SK-N-SH (cell line): ENCODE measurements around the gene TIAM1. TPM values are rescaled to one million over a fixed set of nuclear protein-coding genes. Genes with fewer than 3 reads are reported as not detected.
A peak's percentile ranks its signal among the peaks of the same experiment; 100 is the strongest.

Source experiments
- CTCF ChIA-PET: fragments of 300-600, 350-600 bp; formaldehyde crosslinking; extraction: SDS; loops from one replicate; lab custom pipeline; 2021; lab: Yijun Ruan, JAX
- POLR2A ChIA-PET: fragments of 350-600 bp; sonication (Branson Sonifier 250); formaldehyde crosslinking; extraction: SDS; loops from one replicate; lab custom pipeline; 2020; ENCODE audit warnings: antibody characterized with exemption, inconsistent platforms; lab: Yijun Ruan, JAX
- DNase-seq: peaks from one replicate; pipeline ENCODE4 v3.0.0; 2012
- H2AFZ ChIP-seq: fragments of 200-600 bp; sonication (generic); 2 replicates; pipeline ENCODE4 v1.8.1; 2016; ENCODE audit warnings: antibody characterized with exemption, mild to moderate bottlenecking, low read depth
- H3F3A ChIP-seq: fragments of 200-600 bp; sonication (generic); replicated peaks from 2 replicates; pipeline ENCODE3; 2016; ENCODE audit warnings: antibody characterized with exemption, mild to moderate bottlenecking; ENCODE audit not compliant: insufficient read depth
- H3K27ac ChIP-seq, 2 experiments: fragments of 200-500 bp in 1 of 2; fragments of 200-600 bp in 1 of 2; sonication (Bioruptor generic) in 1 of 2; sonication (generic), shearing (Covaris generic) in 1 of 2; 2 replicates each; pipeline versions ENCODE4 v1.5.1 to v1.6.1; 2014 to 2016; ENCODE audit warnings: low read depth in 2 of 2, inconsistent platforms in 1 of 2, low read length in 1 of 2, mild to moderate bottlenecking in 1 of 2, mixed read lengths in 1 of 2
- H3K27me3 ChIP-seq: fragments of 200-600 bp; sonication (generic), shearing (Covaris generic); 2 replicates; pipeline ENCODE4 v1.6.1; 2016; ENCODE audit warnings: mixed run types; ENCODE audit not compliant: insufficient read depth
- H3K36me3 ChIP-seq, 2 experiments: fragments of 200-500 bp in 1 of 2; fragments of 200-600 bp in 1 of 2; sonication (Bioruptor generic) in 1 of 2; sonication (generic) in 1 of 2; replicated peaks in 1 of 2; 2 replicates each; pipeline versions ENCODE3 to v1.5.1; 2014 to 2016; ENCODE audit warnings: low read length in 1 of 2, mild to moderate bottlenecking in 1 of 2; ENCODE audit not compliant: insufficient read depth in 2 of 2, control insufficient read depth in 1 of 2
- H3K4me1 ChIP-seq, 2 experiments: fragments of 200-500 bp in 1 of 2; fragments of 200-600 bp in 1 of 2; sonication (Bioruptor generic) in 1 of 2; sonication (generic), shearing (Covaris generic) in 1 of 2; 2 replicates each; pipeline versions ENCODE4 v1.5.1 to v1.6.1; 2014 to 2016; ENCODE audit warnings: low read depth in 1 of 2, low read length in 1 of 2, mixed run types in 1 of 2; ENCODE audit not compliant: insufficient read depth in 2 of 2, control insufficient read depth in 1 of 2
- H3K4me2 ChIP-seq: fragments of 200-600 bp; sonication (generic), shearing (Covaris generic); 2 replicates; pipeline ENCODE4 v1.6.1; 2017; ENCODE audit warnings: mixed run types
- H3K4me3 ChIP-seq, 2 experiments: fragments of 200-500 bp in 1 of 2; fragments of 200-600 bp in 1 of 2; sonication (Bioruptor generic) in 1 of 2; sonication (generic), shearing (Covaris generic) in 1 of 2; 2 replicates each; pipeline versions ENCODE4 v1.5.1 to v1.8.1; 2014 to 2016; ENCODE audit warnings: low read depth in 2 of 2, inconsistent platforms in 1 of 2, low read length in 1 of 2, mild to moderate bottlenecking in 1 of 2, mixed read lengths in 1 of 2, moderate library complexity in 1 of 2
- H3K79me2 ChIP-seq: fragments of 200-600 bp; sonication (generic); 2 replicates; pipeline ENCODE4 v1.8.1; 2017; ENCODE audit warnings: mild to moderate bottlenecking; ENCODE audit not compliant: insufficient read depth
- H3K9ac ChIP-seq: fragments of 200-600 bp; sonication (generic); 2 replicates; pipeline ENCODE4 v1.6.1; 2017; ENCODE audit warnings: mixed run types
- H3K9me2 ChIP-seq: fragments of 200-600 bp; sonication (generic); 2 replicates; pipeline ENCODE4 v1.6.1; 2017; ENCODE audit warnings: mixed run types
- H3K9me3 ChIP-seq: fragments of 200-600 bp; sonication (generic); 2 replicates; pipeline ENCODE4 v1.6.1; 2017; ENCODE audit warnings: mixed run types, mild to moderate bottlenecking, moderate library complexity
- H4K20me1 ChIP-seq: fragments of 200-600 bp; sonication (generic); 2 replicates; pipeline ENCODE4 v1.6.1; 2017; ENCODE audit warnings: mild to moderate bottlenecking, mixed run types; ENCODE audit not compliant: insufficient read depth
- ELF1 ChIP-seq: IDR thresholded peaks from 2 replicates; pipeline ENCODE4 v1.4.0; 2012
- EP300 ChIP-seq, 2 experiments: IDR thresholded peaks; 2 replicates each; pipeline versions ENCODE4 v1.4.0 to v1.6.1; 2012; ENCODE audit warnings: borderline replicate concordance in 1 of 2, low read depth in 1 of 2, low read length in 1 of 2
- EZH2phosphoT487 ChIP-seq: fragments of 200-600 bp; sonication (generic); IDR thresholded peaks from 2 replicates; pipeline ENCODE4 v1.6.1; 2017; ENCODE audit warnings: low read depth, mixed run types, mild to moderate bottlenecking, antibody characterized with exemption, moderate library complexity, borderline replicate concordance
- FOSL2 ChIP-seq: IDR thresholded peaks from 2 replicates; pipeline ENCODE4 v1.4.0; 2012; ENCODE audit warnings: low read depth, mild to moderate bottlenecking, moderate library complexity, borderline replicate concordance
- FOXM1 ChIP-seq: IDR thresholded peaks from 2 replicates; pipeline ENCODE4 v1.4.0; 2012; ENCODE audit warnings: low read depth, mild to moderate bottlenecking
- GABPA ChIP-seq: IDR thresholded peaks from 2 replicates; pipeline ENCODE4 v1.4.0; 2012; ENCODE audit warnings: low read depth, mild to moderate bottlenecking
- GATA2 ChIP-seq: sonication (generic); formaldehyde crosslinking; IDR thresholded peaks from 2 replicates; pipeline ENCODE4 v1.5.0; 2020; ENCODE audit warnings: mild to moderate bottlenecking, missing genetic modification reagents
- JUND ChIP-seq: IDR thresholded peaks from 2 replicates; pipeline ENCODE4 v1.4.0; 2012
- MXI1 ChIP-seq: IDR thresholded peaks from 2 replicates; pipeline ENCODE4 v1.6.1; 2012; ENCODE audit warnings: mild to moderate bottlenecking, low read depth, low read length, improper control_type of control experiment
- POLR2AphosphoS5 ChIP-seq: IDR thresholded peaks from 2 replicates; pipeline ENCODE4 v1.6.1; 2012; ENCODE audit warnings: low read depth, low read length
- RAD21 ChIP-seq: IDR thresholded peaks from 2 replicates; pipeline ENCODE4 v1.6.1; 2012; ENCODE audit warnings: mild to moderate bottlenecking, low read length
- RCOR1 ChIP-seq: fragments of 150-350 bp; IDR thresholded peaks from 2 replicates; pipeline ENCODE4 v1.6.1; 2017; ENCODE audit warnings: antibody characterized with exemption, low read length
- RFX5 ChIP-seq: IDR thresholded peaks from 2 replicates; pipeline ENCODE4 v1.6.1; 2012; ENCODE audit warnings: mild to moderate bottlenecking, improper control_type of control experiment, low read length
- RXRA ChIP-seq: IDR thresholded peaks from 2 replicates; pipeline ENCODE4 v1.4.0; 2012; ENCODE audit warnings: low read depth, mild to moderate bottlenecking, borderline replicate concordance
- SMC3 ChIP-seq: IDR thresholded peaks from 2 replicates; pipeline ENCODE4 v1.6.1; 2012; ENCODE audit warnings: low read depth, low read length, improper control_type of control experiment
- TCF12 ChIP-seq: IDR thresholded peaks from 2 replicates; pipeline ENCODE4 v1.4.0; 2012
- TEAD4 ChIP-seq: IDR thresholded peaks from 2 replicates; pipeline ENCODE4 v1.4.0; 2012; ENCODE audit warnings: mild to moderate bottlenecking, borderline replicate concordance; ENCODE audit not compliant: insufficient read depth
- YY1 ChIP-seq: IDR thresholded peaks from 2 replicates; pipeline ENCODE4 v1.4.0; 2012; ENCODE audit warnings: low read depth, mild to moderate bottlenecking
- WGBS: methylation state at CpG from one replicate; pipeline ENCODE4 v1.1.6; 2017; ENCODE audit warnings: low lambda C conversion rate; 5-methylcytosine and 5-hydroxymethylcytosine counted together
- polyA plus RNA-seq, 3 experiments: library from polyadenylated mRNA; depleted of rRNA; stranded (reverse); fragments of >200 nt; gene quantifications; 2 replicates each; pipeline ENCODE4 v1.2.3, GENCODE V29; 2012
- TF ChIP-seq, protein P1 (sequence below): fragments of 200-600 bp; sonication (generic); IDR thresholded peaks from 2 replicates; pipeline ENCODE4 v1.6.1; 2017; ENCODE audit warnings: antibody characterized with exemption, mild to moderate bottlenecking, moderate library complexity
- TF ChIP-seq, protein P2 (sequence below): fragments of 150-350 bp; IDR thresholded peaks from 2 replicates; pipeline ENCODE4 v1.6.1; 2016; ENCODE audit warnings: mild to moderate bottlenecking, low read depth, low read length
- TF ChIP-seq, protein P3 (sequence below): fragments of 150-350 bp; IDR thresholded peaks from 2 replicates; pipeline ENCODE4 v1.6.1; 2017; ENCODE audit warnings: antibody characterized with exemption, low read length, low read depth, borderline replicate concordance

The TIAM1 gene
- polyA plus RNA-seq, 1 of the 3 experiments (the other 2 are of a cell fraction), result 1.7 TPM

DNA sequence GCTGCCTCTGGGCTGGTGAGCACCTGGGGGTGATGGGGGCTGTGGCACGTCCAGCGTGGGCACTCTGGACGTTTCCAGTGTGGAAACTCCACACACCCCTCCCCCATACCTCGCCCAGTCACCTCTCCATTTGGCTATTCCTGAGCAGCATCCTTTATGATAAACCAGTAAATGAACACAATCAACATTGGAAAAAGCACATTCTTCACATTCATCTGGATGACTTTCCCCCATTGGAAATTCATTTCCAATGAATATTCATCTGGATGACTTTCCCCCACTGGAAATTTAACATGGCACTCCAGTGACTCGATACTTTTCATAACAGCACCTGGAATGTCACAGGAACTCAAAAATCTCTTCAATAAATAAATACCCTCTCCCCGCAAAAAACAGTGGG lies 201.0 kb downstream of the TIAM1 start (continued):
- TF ChIP-seq SMC3 (no peak), JUND (no peak), TCF12 (no peak)

DNA sequence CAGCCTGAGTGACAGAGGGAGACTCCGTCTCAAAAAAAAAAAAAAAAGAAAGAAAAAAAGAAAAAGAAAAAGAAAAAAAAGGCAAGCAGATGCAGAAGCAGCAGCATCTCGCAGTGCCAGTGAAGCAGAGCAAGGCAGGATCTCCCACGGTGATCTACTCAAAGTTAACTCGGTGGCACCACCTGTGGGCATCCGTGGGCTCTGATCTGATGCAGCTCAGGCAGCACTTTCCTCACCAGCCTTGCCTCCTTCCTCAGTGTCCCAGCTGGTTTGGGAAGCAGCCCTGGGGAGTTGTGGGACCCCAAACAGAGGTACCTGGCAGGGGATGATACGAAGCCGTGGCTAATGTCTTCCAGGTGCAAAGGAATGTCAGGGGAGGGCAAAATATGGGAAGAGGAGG lies 201.5 kb downstream of the TIAM1 start:
- H3K4me3 ChIP-seq, result no peak overlapping the region
- ChIA-PET POLR2A (no interaction called here), CTCF (interaction anchor here (0.9 to 2.4 kb wide), 5 partner anchors 16 to 45 kb away, joined by 3 to 10 read pairs (median 5); no protein-coding TSS in a partner anchor)
- DNase-seq, result peak; percentile 40
- 63% methylated on average over 7 of the region's 7 CpGs for WGBS
- H3K9me3 ChIP-seq, result no peaks in the 10 kb centered on the region
- no peaks in the 10 kb centered on the region for H3K27me3 ChIP-seq
- no peaks in the 10 kb centered on the region for H4K20me1 ChIP-seq
- peaks cover 0 to 29% of the 10 kb centered on the region in 2 experiments; a peak in 2 of 4 replicates for H3K4me1 ChIP-seq
- H3K9ac ChIP-seq, result no peak overlapping the region
- TF ChIP-seq RAD21 (peak; percentile 44), MXI1 (no peak), SMC3 (peak; percentile 22; the same call in 1 of the 2 replicates)
- H3F3A ChIP-seq, result no peaks in the 10 kb centered on the region
- no peaks in the 10 kb centered on the region for H3K36me3 ChIP-seq
- H3K79me2 ChIP-seq, result no peaks in the 10 kb centered on the region
- H3K27ac ChIP-seq, result peak overlapping the region in 1 of 2 experiments; percentile 12; a peak in 1 of 4 replicates
- no peak overlapping the region for H3K4me2 ChIP-seq
- H2AFZ ChIP-seq, result no peak overlapping the region
- no peaks in the 10 kb centered on the region for H3K9me2 ChIP-seq

DNA sequence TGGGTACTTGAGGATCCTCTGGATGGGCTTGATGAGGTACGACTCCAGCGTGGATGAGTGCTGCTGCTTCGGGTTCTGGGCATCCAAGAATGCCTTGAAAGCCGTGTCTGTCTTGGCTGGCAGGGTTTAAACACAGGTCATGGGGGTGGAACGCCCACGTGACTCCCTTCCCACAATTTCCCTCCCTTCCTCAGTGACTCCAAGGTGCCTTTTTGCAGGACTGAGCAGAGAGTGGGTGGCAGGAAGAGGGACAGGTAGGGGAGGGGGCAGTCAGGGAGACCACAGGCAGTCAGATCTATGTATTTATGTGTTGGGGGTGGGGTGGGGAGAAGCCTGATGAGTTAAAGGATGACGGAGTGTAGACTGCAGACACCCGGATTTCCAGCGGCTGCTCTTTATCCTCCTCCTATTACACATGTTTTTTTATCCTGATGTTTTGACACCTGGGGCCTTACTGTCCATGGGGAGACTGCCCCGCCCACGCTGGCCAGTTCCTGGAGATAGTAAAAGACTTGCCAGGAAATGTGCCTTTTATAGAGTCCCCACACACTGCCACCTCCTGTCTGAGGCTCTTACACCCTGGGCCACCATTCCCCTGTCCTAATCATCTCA lies 202.6 kb downstream of the TIAM1 start:
- no peak overlapping the region; a peak in 1 of 4 replicates for H3K27ac ChIP-seq
- no peaks in the 10 kb centered on the region for H3F3A ChIP-seq
- H3K9me3 ChIP-seq, result no peaks in the 10 kb centered on the region
- 72% methylated on average over 11 of the region's 11 CpGs for WGBS
- ChIA-PET CTCF (no interaction called here), POLR2A (no interaction called here)
- no peaks in the 10 kb centered on the region for H3K27me3 ChIP-seq
- TF ChIP-seq EP300 (IDR thresholded peaks at IDR 0.05; ENCODE audit: borderline replicate concordance in 1 of 2, low read depth in 1 of 2, low read length in 1 of 2), result no peak
- TF ChIP-seq GATA2, result no peak
- no peak for TF ChIP-seq SMC3
- TF ChIP-seq TCF12, result no peak
- no peak for TF ChIP-seq YY1
- TF ChIP-seq POLR2AphosphoS5, result no peak
- no peak for TF ChIP-seq FOXM1
- no peak for TF ChIP-seq RCOR1
- TF ChIP-seq, protein P1, sequence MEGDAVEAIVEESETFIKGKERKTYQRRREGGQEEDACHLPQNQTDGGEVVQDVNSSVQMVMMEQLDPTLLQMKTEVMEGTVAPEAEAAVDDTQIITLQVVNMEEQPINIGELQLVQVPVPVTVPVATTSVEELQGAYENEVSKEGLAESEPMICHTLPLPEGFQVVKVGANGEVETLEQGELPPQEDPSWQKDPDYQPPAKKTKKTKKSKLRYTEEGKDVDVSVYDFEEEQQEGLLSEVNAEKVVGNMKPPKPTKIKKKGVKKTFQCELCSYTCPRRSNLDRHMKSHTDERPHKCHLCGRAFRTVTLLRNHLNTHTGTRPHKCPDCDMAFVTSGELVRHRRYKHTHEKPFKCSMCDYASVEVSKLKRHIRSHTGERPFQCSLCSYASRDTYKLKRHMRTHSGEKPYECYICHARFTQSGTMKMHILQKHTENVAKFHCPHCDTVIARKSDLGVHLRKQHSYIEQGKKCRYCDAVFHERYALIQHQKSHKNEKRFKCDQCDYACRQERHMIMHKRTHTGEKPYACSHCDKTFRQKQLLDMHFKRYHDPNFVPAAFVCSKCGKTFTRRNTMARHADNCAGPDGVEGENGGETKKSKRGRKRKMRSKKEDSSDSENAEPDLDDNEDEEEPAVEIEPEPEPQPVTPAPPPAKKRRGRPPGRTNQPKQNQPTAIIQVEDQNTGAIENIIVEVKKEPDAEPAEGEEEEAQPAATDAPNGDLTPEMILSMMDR, result no peak
- no peak for TF ChIP-seq ELF1
- no peak for TF ChIP-seq TEAD4
- TF ChIP-seq, protein P2, sequence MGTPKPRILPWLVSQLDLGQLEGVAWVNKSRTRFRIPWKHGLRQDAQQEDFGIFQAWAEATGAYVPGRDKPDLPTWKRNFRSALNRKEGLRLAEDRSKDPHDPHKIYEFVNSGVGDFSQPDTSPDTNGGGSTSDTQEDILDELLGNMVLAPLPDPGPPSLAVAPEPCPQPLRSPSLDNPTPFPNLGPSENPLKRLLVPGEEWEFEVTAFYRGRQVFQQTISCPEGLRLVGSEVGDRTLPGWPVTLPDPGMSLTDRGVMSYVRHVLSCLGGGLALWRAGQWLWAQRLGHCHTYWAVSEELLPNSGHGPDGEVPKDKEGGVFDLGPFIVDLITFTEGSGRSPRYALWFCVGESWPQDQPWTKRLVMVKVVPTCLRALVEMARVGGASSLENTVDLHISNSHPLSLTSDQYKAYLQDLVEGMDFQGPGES, result no peak
- TF ChIP-seq RXRA, result no peak
- TF ChIP-seq FOSL2, result no peak
- TF ChIP-seq, protein P3, sequence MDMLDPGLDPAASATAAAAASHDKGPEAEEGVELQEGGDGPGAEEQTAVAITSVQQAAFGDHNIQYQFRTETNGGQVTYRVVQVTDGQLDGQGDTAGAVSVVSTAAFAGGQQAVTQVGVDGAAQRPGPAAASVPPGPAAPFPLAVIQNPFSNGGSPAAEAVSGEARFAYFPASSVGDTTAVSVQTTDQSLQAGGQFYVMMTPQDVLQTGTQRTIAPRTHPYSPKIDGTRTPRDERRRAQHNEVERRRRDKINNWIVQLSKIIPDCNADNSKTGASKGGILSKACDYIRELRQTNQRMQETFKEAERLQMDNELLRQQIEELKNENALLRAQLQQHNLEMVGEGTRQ, result no peak
- TF ChIP-seq RFX5, result no peak
- TF ChIP-seq RAD21, result no peak
- no peak for TF ChIP-seq JUND
- no peak for TF ChIP-seq EZH2phosphoT487
- no peak for TF ChIP-seq GABPA
- no peak overlapping the region for H3K9ac ChIP-seq
- H4K20me1 ChIP-seq, result no peaks in the 10 kb centered on the region
- peaks cover 0 to 34% of the 10 kb centered on the region in 2 experiments; a peak in 2 of 4 replicates for H3K4me1 ChIP-seq
- no peak overlapping the region for H3K4me2 ChIP-seq
- DNase-seq, result no peak
- H2AFZ ChIP-seq, result no peak overlapping the region
- H3K4me3 ChIP-seq, result no peak overlapping the region
- H3K9me2 ChIP-seq, result no peaks in the 10 kb centered on the region
- H3K79me2 ChIP-seq, result no peaks in the 10 kb centered on the region
- H3K36me3 ChIP-seq, result no peaks in the 10 kb centered on the region
